Neural crest cell (in vitro differentiated cells): ENCODE data around the gene C14orf180. TPM values are rescaled to one million over a fixed set of nuclear protein-coding genes. Genes with fewer than 3 reads are reported as not detected.

Experiments
- DNase-seq: peaks from one replicate; pipeline ENCODE4 v3.0.0; 2021; ENCODE audit warnings: low read depth, mixed read lengths, low spot score
- H3K27ac Mint-ChIP-seq: one replicate; pipeline ENCODE4 v1.8.0; 2021; ENCODE audit warnings: mild to moderate bottlenecking, mixed read lengths; ENCODE audit not compliant: unreplicated experiment
- H3K27me3 Mint-ChIP-seq: 2 replicates; pipeline ENCODE4 v1.8.0; 2021; ENCODE audit warnings: low read depth, mild to moderate bottlenecking, mixed read lengths
- H3K36me3 Mint-ChIP-seq: 2 replicates; pipeline ENCODE4 v1.8.0; 2021; ENCODE audit warnings: low read depth, mild to moderate bottlenecking, mixed read lengths
- H3K4me1 Mint-ChIP-seq: 2 replicates; pipeline ENCODE4 v1.8.0; 2021; ENCODE audit warnings: mixed read lengths
- H3K4me3 Mint-ChIP-seq: one replicate; pipeline ENCODE4 v1.8.0; 2021; ENCODE audit warnings: mild to moderate bottlenecking, mixed read lengths
- H3K9me3 Mint-ChIP-seq: 2 replicates; pipeline ENCODE4 v1.8.0; 2021; ENCODE audit warnings: mixed read lengths
- CTCF ChIP-seq: fragments of 200-600 bp; sonication (generic); conservative IDR thresholded peaks from 2 replicates; pipeline ENCODE4 v1.5.0; 2021; ENCODE audit warnings: antibody characterized with exemption, mild to moderate bottlenecking
- total RNA-seq: library from RNA; stranded (reverse); gene quantifications from 2 replicates; pipeline ENCODE4 v1.2.1, GENCODE V29; 2021

Gene C14orf180
- total RNA-seq, 1 donor from 2014 or later, result not detected

- no peaks in the 10 kb centered on the region for H3K9me3 Mint-ChIP-seq
- H3K4me3 Mint-ChIP-seq, result no peak overlapping the region
- no peak for DNase-seq
- H3K4me1 Mint-ChIP-seq, result peaks cover 3% of the 10 kb centered on the region
- no peak for TF ChIP-seq CTCF
- no peak overlapping the region for H3K27ac Mint-ChIP-seq
- no peaks in the 10 kb centered on the region for H3K27me3 Mint-ChIP-seq
- no peaks in the 10 kb centered on the region for H3K36me3 Mint-ChIP-seq
Measured at GRCh38 chr14:104564744-104565679, 14.6 kb upstream of the C14orf180 start.

- no peak overlapping the region for H3K27ac Mint-ChIP-seq
- peaks cover 3% of the 10 kb centered on the region for H3K4me1 Mint-ChIP-seq
Measured at GRCh38 chr14:104567141-104567956, 12.2 kb upstream of the C14orf180 start.

GRCh38 chr14:104567957-104568225 lies 11.7 kb upstream of the C14orf180 start:
- Mint-ChIP-seq H3K4me1 (peaks cover 3% of the 10 kb centered on the region), H3K27me3 (no peaks in the 10 kb centered on the region), H3K9me3 (no peaks in the 10 kb centered on the region), H3K27ac (no peak overlapping the region), H3K4me3 (no peak overlapping the region), H3K36me3 (no peaks in the 10 kb centered on the region)
- no peak for DNase-seq
- TF ChIP-seq CTCF, result no peak

More at GRCh38 chr14:104567141-104567956, 12.2 kb upstream of the C14orf180 start:
- no peaks in the 10 kb centered on the region for H3K27me3 Mint-ChIP-seq
- H3K36me3 Mint-ChIP-seq, result no peaks in the 10 kb centered on the region
- no peaks in the 10 kb centered on the region for H3K9me3 Mint-ChIP-seq
- DNase-seq, result no peak
- TF ChIP-seq CTCF, result no peak
- H3K4me3 Mint-ChIP-seq, result no peak overlapping the region

GRCh38 chr14:104568620-104569019 lies 10.9 kb upstream of the C14orf180 start:
- no peaks in the 10 kb centered on the region for H3K36me3 Mint-ChIP-seq
- no peaks in the 10 kb centered on the region for H3K9me3 Mint-ChIP-seq
- H3K27me3 Mint-ChIP-seq, result no peaks in the 10 kb centered on the region

GRCh38 chr14:104569435-104569834 lies 10.1 kb upstream of the C14orf180 start:
- Mint-ChIP-seq H3K4me3 (no peak overlapping the region), H3K4me1 (peaks cover 4% of the 10 kb centered on the region), H3K27me3 (no peaks in the 10 kb centered on the region), H3K27ac (no peak overlapping the region), H3K9me3 (no peaks in the 10 kb centered on the region), H3K36me3 (no peaks in the 10 kb centered on the region)
- DNase-seq, result no peak
- TF ChIP-seq CTCF, result no peak

More at GRCh38 chr14:104568620-104569019, 10.9 kb upstream of the C14orf180 start:
- Mint-ChIP-seq H3K27ac (no peak overlapping the region), H3K4me3 (no peak overlapping the region), H3K4me1 (peaks cover 3% of the 10 kb centered on the region)
- no peak for DNase-seq
- no peak for TF ChIP-seq CTCF
